Neural crest cell (in vitro differentiated cells): ENCODE results near the gene SNTA1. TPM values are rescaled to one million over a fixed set of nuclear protein-coding genes. Genes with fewer than 3 reads are reported as not detected.

Experiments
- DNase-seq: peaks from one replicate; pipeline ENCODE4 v3.0.0; 2021; ENCODE audit warnings: low read depth, mixed read lengths, low spot score
- H3K27ac Mint-ChIP-seq: one replicate; pipeline ENCODE4 v1.8.0; 2021; ENCODE audit warnings: mild to moderate bottlenecking, mixed read lengths; ENCODE audit not compliant: unreplicated experiment
- H3K27me3 Mint-ChIP-seq: 2 replicates; pipeline ENCODE4 v1.8.0; 2021; ENCODE audit warnings: low read depth, mild to moderate bottlenecking, mixed read lengths
- H3K36me3 Mint-ChIP-seq: 2 replicates; pipeline ENCODE4 v1.8.0; 2021; ENCODE audit warnings: low read depth, mild to moderate bottlenecking, mixed read lengths
- H3K4me1 Mint-ChIP-seq: 2 replicates; pipeline ENCODE4 v1.8.0; 2021; ENCODE audit warnings: mixed read lengths
- H3K4me3 Mint-ChIP-seq: one replicate; pipeline ENCODE4 v1.8.0; 2021; ENCODE audit warnings: mild to moderate bottlenecking, mixed read lengths
- H3K9me3 Mint-ChIP-seq: 2 replicates; pipeline ENCODE4 v1.8.0; 2021; ENCODE audit warnings: mixed read lengths
- total RNA-seq: library from RNA; stranded (reverse); gene quantifications from 2 replicates; pipeline ENCODE4 v1.2.1, GENCODE V29; 2021
- TF ChIP-seq, protein P1 (sequence below): fragments of 200-600 bp; sonication (generic); conservative IDR thresholded peaks from 2 replicates; pipeline ENCODE4 v1.5.0; 2021; ENCODE audit warnings: antibody characterized with exemption, mild to moderate bottlenecking

Gene SNTA1
- total RNA-seq, 1 donor from 2014 or later = 9.4 TPM

DNA sequence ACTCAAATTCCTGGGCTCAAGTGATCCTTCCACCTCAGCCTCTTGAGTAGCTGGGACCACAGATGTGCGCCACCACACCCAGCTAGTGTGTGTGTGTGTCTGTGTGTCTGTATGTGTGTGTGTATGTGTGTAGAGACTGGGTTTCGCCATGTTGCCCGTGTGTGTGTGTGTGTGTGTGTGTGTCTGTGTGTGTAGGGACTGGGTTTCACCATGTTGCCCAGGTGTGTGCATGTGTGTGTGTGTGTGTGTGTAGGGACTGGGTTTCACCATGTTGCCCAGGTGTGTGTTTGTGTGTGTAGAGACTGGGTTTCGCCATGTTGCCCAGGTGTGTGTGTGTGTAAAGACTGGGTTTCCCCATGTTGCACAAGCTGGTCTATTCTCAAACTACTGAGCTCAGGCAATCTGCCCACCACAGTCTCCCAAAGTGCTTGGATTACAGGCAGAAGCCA is 70.5 kb downstream of the SNTA1 start:
- no peaks in the 10 kb centered on the region for H3K9me3 Mint-ChIP-seq
- peaks cover 26% of the 10 kb centered on the region for H3K36me3 Mint-ChIP-seq
- H3K4me1 Mint-ChIP-seq = no peaks in the 10 kb centered on the region
- TF ChIP-seq, protein P1, sequence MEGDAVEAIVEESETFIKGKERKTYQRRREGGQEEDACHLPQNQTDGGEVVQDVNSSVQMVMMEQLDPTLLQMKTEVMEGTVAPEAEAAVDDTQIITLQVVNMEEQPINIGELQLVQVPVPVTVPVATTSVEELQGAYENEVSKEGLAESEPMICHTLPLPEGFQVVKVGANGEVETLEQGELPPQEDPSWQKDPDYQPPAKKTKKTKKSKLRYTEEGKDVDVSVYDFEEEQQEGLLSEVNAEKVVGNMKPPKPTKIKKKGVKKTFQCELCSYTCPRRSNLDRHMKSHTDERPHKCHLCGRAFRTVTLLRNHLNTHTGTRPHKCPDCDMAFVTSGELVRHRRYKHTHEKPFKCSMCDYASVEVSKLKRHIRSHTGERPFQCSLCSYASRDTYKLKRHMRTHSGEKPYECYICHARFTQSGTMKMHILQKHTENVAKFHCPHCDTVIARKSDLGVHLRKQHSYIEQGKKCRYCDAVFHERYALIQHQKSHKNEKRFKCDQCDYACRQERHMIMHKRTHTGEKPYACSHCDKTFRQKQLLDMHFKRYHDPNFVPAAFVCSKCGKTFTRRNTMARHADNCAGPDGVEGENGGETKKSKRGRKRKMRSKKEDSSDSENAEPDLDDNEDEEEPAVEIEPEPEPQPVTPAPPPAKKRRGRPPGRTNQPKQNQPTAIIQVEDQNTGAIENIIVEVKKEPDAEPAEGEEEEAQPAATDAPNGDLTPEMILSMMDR = no peak
- no peaks in the 10 kb centered on the region for H3K27me3 Mint-ChIP-seq
- DNase-seq = no peak
- H3K4me3 Mint-ChIP-seq = no peak overlapping the region
- H3K27ac Mint-ChIP-seq = no peak overlapping the region

- TF ChIP-seq, protein P1 = no peak
- H3K4me1 Mint-ChIP-seq = no peaks in the 10 kb centered on the region
- H3K4me3 Mint-ChIP-seq = no peak overlapping the region
Observed at GRCh38 chr20:33370291-33370690, 73.3 kb downstream of the SNTA1 start.

DNA sequence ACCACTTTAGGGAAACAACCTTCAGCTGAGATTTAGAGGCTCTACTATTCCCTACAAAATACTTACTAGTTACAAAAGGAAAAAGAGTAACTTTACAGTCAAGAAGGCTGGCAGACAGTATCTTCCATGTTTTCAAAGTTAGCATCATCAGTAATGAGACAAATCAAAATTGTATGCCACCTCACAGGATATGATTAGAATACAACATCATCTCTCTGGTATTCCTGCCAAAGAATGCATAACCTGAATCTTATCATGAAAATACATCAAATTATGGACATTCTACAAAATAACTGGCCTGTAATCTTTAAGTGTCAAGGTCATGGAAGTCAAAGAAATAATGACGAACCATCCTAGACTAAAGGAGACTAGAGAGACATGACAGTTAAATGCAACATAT is 80.7 kb downstream of the SNTA1 start:
- TF ChIP-seq, protein P1 = no peak
- Mint-ChIP-seq H3K4me3 (no peak overlapping the region), H3K9me3 (no peaks in the 10 kb centered on the region), H3K4me1 (no peaks in the 10 kb centered on the region), H3K27me3 (no peaks in the 10 kb centered on the region), H3K27ac (no peak overlapping the region), H3K36me3 (peaks cover 12% of the 10 kb centered on the region)
- DNase-seq = no peak

More at GRCh38 chr20:33370291-33370690, 73.3 kb downstream of the SNTA1 start:
- Mint-ChIP-seq H3K9me3 (no peaks in the 10 kb centered on the region), H3K27ac (no peak overlapping the region), H3K36me3 (peaks cover 23% of the 10 kb centered on the region), H3K27me3 (no peaks in the 10 kb centered on the region)
- DNase-seq = no peak

DNA sequence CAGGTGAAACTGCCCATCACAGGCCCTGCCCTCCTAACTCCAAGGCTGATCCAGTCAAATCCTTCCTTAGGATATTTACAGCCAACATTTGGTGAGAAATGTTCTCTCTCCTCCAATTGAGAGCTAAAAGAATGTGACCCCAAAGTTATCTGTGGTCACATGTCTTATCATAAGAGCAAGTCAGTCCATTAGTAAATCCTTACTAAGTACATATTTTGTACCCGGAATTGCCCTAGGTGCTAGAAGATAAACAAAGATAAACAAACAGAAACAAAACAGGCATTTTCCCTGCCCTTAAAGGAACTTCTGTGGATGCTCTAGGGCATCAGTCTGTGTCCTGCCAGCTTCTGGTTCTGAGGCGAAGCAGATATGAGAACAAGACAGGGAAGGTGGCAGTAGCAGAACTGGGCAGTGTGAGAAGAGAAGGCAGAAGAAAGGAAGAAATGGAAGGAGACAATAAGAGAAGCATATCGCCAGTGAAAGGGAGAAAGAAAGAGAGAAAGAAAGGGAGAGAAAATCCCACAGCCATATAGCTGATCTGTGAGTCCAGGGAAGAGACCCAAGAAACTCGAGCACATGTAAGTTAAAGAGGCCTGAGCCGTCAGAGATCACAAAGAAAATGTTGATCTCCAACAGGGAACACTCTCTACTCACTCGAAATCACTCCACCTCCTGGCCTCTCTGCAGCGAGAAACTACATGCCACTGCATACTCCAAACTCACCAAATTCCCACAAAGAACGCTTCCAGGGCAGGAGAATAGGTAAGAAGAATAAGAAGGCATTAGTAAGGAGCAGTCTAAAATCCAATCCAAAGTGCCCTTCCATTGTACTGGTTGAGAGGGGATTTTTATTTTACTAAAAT is 83.9 kb downstream of the SNTA1 start:
- H3K9me3 Mint-ChIP-seq = no peaks in the 10 kb centered on the region
- no peak for DNase-seq
- no peaks in the 10 kb centered on the region for H3K27me3 Mint-ChIP-seq
- TF ChIP-seq, protein P1 = no peak
- H3K4me3 Mint-ChIP-seq = no peak overlapping the region
- H3K27ac Mint-ChIP-seq = no peak overlapping the region
- H3K36me3 Mint-ChIP-seq = peaks cover 4% of the 10 kb centered on the region
- H3K4me1 Mint-ChIP-seq = no peaks in the 10 kb centered on the region

Other genes with a start within 250 kb of the SNTA1 start
- gene BPIFA3, start 226.4 kb downstream of the SNTA1 start, total RNA-seq = not detected in 2 replicates
- gene BPIFA1, start 207.8 kb downstream of the SNTA1 start, total RNA-seq = not detected in 2 replicates
- gene BPIFB1, start 160.5 kb downstream of the SNTA1 start, total RNA-seq = not detected in 2 replicates
- 56.3 and 58.7 TPM in 2 replicates for gene CDK5RAP1, start 42.2 kb downstream of the SNTA1 start, total RNA-seq
- 36.5 and 37.9 TPM in 2 replicates for gene CBFA2T2, start 46.3 kb upstream of the SNTA1 start, total RNA-seq
- gene C20orf144, start 218.6 kb upstream of the SNTA1 start, total RNA-seq = 0.44 and 0.82 TPM in 2 replicates
- gene ACTL10, start 223.2 kb upstream of the SNTA1 start, total RNA-seq = 0.75 TPM in 2 replicates
- 56.0 and 63.3 TPM in 2 replicates for gene NECAB3, start 230.7 kb upstream of the SNTA1 start, total RNA-seq
- gene E2F1, start 242.6 kb upstream of the SNTA1 start, total RNA-seq = 84.8 and 94.9 TPM in 2 replicates